HEK293T (cell line): ENCODE data around the gene ADAMTS19.

Experiments used
- CTCF ChIA-PET: fragments of 350-600 bp; formaldehyde crosslinking; extraction: SDS; loops from one replicate; lab custom pipeline; 2021; ENCODE audit warnings: antibody characterized with exemption, inconsistent platforms; lab: Yijun Ruan, JAX
- POLR2A ChIA-PET: fragments of 350-600 bp; formaldehyde crosslinking; extraction: SDS; loops from one replicate; lab custom pipeline; 2020; ENCODE audit warnings: antibody characterized with exemption, inconsistent platforms; lab: Yijun Ruan, JAX
- DNase-seq: peaks from one replicate; pipeline ENCODE4 v3.0.0; 2012; ENCODE audit warnings: mixed read lengths; ENCODE audit errors: extremely low spot score
- ARNT ChIP-seq: fragments of 450-650 bp; IDR thresholded peaks from 2 replicates; pipeline ENCODE4 v1.6.1; 2017; ENCODE audit warnings: mild to moderate bottlenecking
- BHLHE40 ChIP-seq: fragments of 450-650 bp; IDR thresholded peaks from 2 replicates; pipeline ENCODE4 v1.6.1; 2016; ENCODE audit warnings: mild to moderate bottlenecking, moderate library complexity, borderline replicate concordance
- CTBP1 ChIP-seq: fragments of 450-650 bp; IDR thresholded peaks from 2 replicates; pipeline ENCODE4 v1.6.1; 2016; ENCODE audit warnings: borderline replicate concordance
- ELF4 ChIP-seq: fragments of 450-650 bp; IDR thresholded peaks from 2 replicates; pipeline ENCODE4 v1.6.1; 2017; ENCODE audit warnings: antibody characterized with exemption
- FOXA1 ChIP-seq: fragments of 450-650 bp; IDR thresholded peaks from 2 replicates; pipeline ENCODE4 v1.6.1; 2016; ENCODE audit warnings: mild to moderate bottlenecking
- FOXK2 ChIP-seq: fragments of 450-650 bp; IDR thresholded peaks from 2 replicates; pipeline ENCODE4 v1.6.1; 2016; ENCODE audit warnings: mild to moderate bottlenecking
- FOXM1 ChIP-seq: fragments of 450-650 bp; IDR thresholded peaks from 2 replicates; pipeline ENCODE4 v1.6.1; 2017; ENCODE audit warnings: mild to moderate bottlenecking, borderline replicate concordance
- HDGF ChIP-seq: fragments of 450-650 bp; IDR thresholded peaks from 2 replicates; pipeline ENCODE4 v1.6.1; 2017; ENCODE audit warnings: antibody characterized with exemption, borderline replicate concordance
- L3MBTL2 ChIP-seq: fragments of 450-650 bp; conservative IDR thresholded peaks from 2 replicates; pipeline ENCODE4 v1.6.1; 2016; ENCODE audit warnings: mild to moderate bottlenecking
- LEF1 ChIP-seq: fragments of 450-650 bp; IDR thresholded peaks from 2 replicates; pipeline ENCODE4 v1.6.1; 2017; ENCODE audit warnings: mild to moderate bottlenecking, borderline replicate concordance
- NFRKB ChIP-seq: fragments of 450-650 bp; IDR thresholded peaks from 2 replicates; pipeline ENCODE4 v1.6.1; 2016; ENCODE audit warnings: mild to moderate bottlenecking, moderate library complexity
- SP1 ChIP-seq: fragments of 450-650 bp; IDR thresholded peaks from 2 replicates; pipeline ENCODE4 v1.6.1; 2017
- SUZ12 ChIP-seq: fragments of 450-650 bp; IDR thresholded peaks from 2 replicates; pipeline ENCODE4 v1.6.1; 2016; ENCODE audit warnings: mild to moderate bottlenecking
- TARDBP ChIP-seq: fragments of 450-650 bp; IDR thresholded peaks from 2 replicates; pipeline ENCODE4 v1.6.1; 2016
- ZNF384 ChIP-seq: fragments of 450-650 bp; IDR thresholded peaks from 2 replicates; pipeline ENCODE4 v1.6.1; 2016
- TF ChIP-seq, protein P1 (sequence below): fragments of 450-650 bp; IDR thresholded peaks from 2 replicates; pipeline ENCODE4 v1.6.1; 2016

ADAMTS19 gene

DNA sequence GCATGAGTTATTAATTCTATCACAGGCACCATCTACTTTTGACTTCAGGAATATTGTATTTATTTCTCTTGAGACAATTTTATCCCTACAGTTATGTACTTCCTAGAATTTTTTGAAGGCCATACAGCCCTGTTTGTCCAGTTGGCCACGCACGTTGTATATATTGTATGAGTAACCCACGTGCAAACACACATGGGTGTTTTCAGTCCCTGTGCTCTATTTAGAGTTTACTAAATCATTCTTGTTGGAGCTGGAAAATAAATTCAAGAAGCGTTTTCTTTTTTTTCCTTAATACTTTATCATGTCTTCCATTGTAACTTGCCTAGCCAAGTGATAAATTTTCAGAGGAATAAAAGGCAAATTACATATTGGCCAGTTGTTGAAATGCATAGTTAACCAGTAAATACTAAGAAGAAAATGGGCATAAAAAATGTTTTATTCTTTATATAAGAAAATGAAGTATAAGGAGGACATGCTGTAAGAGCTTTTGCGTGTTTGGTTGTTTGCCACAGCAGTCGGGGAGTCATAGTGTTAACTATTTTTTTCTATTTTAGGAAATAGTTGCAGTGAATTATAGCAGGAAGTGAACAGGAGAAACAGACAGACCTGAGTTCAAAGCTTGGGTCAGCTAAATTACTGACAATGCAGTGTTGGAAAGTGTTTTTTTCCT is 201.4 kb downstream of the ADAMTS19 start:
- ChIA-PET POLR2A (interaction anchor here (0.8 kb wide), 1 partner anchor 11 kb away, joined by 3 read pairs; no protein-coding TSS in a partner anchor), CTCF (no interaction called here)
- no peak for DNase-seq
- no peak for TF ChIP-seq ZNF384

- TF ChIP-seq, protein P1, sequence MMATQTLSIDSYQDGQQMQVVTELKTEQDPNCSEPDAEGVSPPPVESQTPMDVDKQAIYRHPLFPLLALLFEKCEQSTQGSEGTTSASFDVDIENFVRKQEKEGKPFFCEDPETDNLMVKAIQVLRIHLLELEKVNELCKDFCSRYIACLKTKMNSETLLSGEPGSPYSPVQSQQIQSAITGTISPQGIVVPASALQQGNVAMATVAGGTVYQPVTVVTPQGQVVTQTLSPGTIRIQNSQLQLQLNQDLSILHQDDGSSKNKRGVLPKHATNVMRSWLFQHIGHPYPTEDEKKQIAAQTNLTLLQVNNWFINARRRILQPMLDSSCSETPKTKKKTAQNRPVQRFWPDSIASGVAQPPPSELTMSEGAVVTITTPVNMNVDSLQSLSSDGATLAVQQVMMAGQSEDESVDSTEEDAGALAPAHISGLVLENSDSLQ: no peak
- TF ChIP-seq FOXK2: no peak
- TF ChIP-seq SUZ12: no peak
- no peak for TF ChIP-seq NFRKB
- no peak for TF ChIP-seq TARDBP
- TF ChIP-seq FOXM1: no peak
- TF ChIP-seq ZNF384: no peak
- TF ChIP-seq CTBP1: no peak
- no peak for TF ChIP-seq FOXA1
- no peak for TF ChIP-seq ELF4
- no peak for TF ChIP-seq L3MBTL2
- TF ChIP-seq LEF1: no peak
- TF ChIP-seq HDGF: no peak
- no peak for TF ChIP-seq ARNT
- ChIA-PET POLR2A (no interaction called here), CTCF (interaction anchor here (0.6 to 1.0 kb wide), 6 partner anchors 8 to 103 kb away, joined by 3 to 6 read pairs (median 3); no protein-coding TSS in a partner anchor)
- DNase-seq: peak; percentile 31
Measured at GRCh38 chr5:129664336-129664937, 204.3 kb downstream of the ADAMTS19 start.

GRCh38 chr5:129670957-129671500 is 210.9 kb downstream of the ADAMTS19 start:
- TF ChIP-seq, protein P1: no peak
- TF ChIP-seq FOXK2: no peak
- no peak for TF ChIP-seq ARNT
- TF ChIP-seq L3MBTL2: no peak
- no peak for TF ChIP-seq ZNF384
- TF ChIP-seq BHLHE40: no peak
- no peak for TF ChIP-seq NFRKB
- TF ChIP-seq SP1: no peak
- no peak for TF ChIP-seq FOXA1
- TF ChIP-seq SUZ12: no peak
- TF ChIP-seq LEF1: no peak
- TF ChIP-seq TARDBP: no peak
- no peak for TF ChIP-seq FOXM1
- no peak for TF ChIP-seq CTBP1
- TF ChIP-seq ELF4: no peak
- no peak for TF ChIP-seq HDGF
- ChIA-PET CTCF (no interaction called here), POLR2A (no interaction called here)
- no peak for DNase-seq

DNA sequence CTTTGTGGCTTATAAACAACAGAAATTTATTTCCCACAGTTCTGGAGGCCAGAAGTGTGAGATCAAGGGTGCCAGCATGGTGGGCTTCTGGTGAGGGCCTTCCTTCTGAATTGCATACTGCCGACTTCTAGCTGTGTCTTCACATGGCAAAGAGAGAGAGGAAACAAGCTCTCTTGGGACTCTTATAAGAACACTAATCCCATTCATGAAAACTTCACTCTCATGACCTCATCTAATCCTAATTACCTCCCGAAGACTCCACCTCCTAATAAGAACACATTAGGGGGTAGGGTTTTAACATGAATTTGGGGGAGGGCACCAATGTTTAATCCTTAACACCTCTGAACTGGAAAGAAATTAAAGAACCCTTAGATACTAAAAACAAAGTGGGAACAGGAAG is 211.9 kb downstream of the ADAMTS19 start:
- no peak for DNase-seq
- ChIA-PET POLR2A (interaction anchor here (1.0 kb wide), 1 partner anchor 11 kb away, joined by 3 read pairs; no protein-coding TSS in a partner anchor), CTCF (no interaction called here)
- TF ChIP-seq LEF1: no peak
- TF ChIP-seq FOXK2: no peak
- TF ChIP-seq BHLHE40: no peak
- no peak for TF ChIP-seq ARNT
- no peak for TF ChIP-seq SP1
- no peak for TF ChIP-seq TARDBP
- TF ChIP-seq FOXM1: no peak
- no peak for TF ChIP-seq SUZ12
- TF ChIP-seq FOXA1: no peak
- TF ChIP-seq CTBP1: no peak
- no peak for TF ChIP-seq HDGF
- no peak for TF ChIP-seq ELF4

DNA sequence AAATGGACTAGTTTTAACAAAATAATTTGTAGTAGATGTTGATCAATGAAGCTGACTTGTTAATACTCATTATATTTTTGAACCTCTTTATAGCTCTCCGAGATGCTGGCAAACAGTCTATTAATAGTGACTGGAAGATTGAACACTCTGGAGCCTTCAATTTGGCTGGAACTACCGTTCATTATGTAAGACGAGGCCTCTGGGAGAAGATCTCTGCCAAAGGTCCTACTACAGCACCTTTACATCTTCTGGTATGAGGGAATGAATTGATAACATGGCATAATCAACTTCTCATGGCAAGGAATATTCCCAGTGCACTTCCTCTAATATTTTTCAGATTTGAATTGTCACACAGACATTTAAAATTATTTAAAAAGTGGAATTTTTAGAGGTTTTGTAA is 219.6 kb downstream of the ADAMTS19 start:
- POLR2A ChIA-PET: no interaction called here
- CTCF ChIA-PET: no interaction called here

More for the DNA sequence above, 219.6 kb downstream of the ADAMTS19 start:
- TF ChIP-seq SP1 (no peak), ZNF384 (no peak), ARNT (no peak), HDGF (no peak), TARDBP (no peak), BHLHE40 (no peak), FOXK2 (no peak), LEF1 (no peak), FOXA1 (no peak), NFRKB (no peak), L3MBTL2 (no peak), CTBP1 (no peak), ELF4 (no peak), FOXM1 (no peak), SUZ12 (no peak)
- TF ChIP-seq, protein P1: no peak
- DNase-seq: no peak
